Thoracic aorta (tissue), 2 donors: ENCODE results near the gene STK32B. TPM values are rescaled to one million over a fixed set of nuclear protein-coding genes. Genes with fewer than 3 reads are reported as not detected.
"Not testable (repeated sequence)": the region's sequence is repeated elsewhere in the genome, so short reads cannot be mapped to it uniquely, and the experiment has no call there.

Source experiments
- ATAC-seq: fragments of 150-250 bp; one replicate; pipeline ENCODE4 v1.8.0; 2017; ENCODE audit warnings: low read depth; ENCODE audit not compliant: insufficient number of reproducible peaks, low FRiP score
- DNase-seq: peaks from one replicate; pipeline ENCODE4 v3.0.0-alpha.2; 2020; ENCODE audit warnings: low spot score
- H3K27ac ChIP-seq, 2 donors: fragments of 200-600 bp; sonication (generic); 1 replicate in 1 of 2; 2 replicates in 1 of 2; pipeline ENCODE4 v1.5.1; 2016; ENCODE audit warnings: mild to moderate bottlenecking in 2 of 2, moderate library complexity in 2 of 2
- H3K27me3 ChIP-seq: fragments of 200-600 bp; sonication (generic); replicated peaks from 2 replicates; pipeline ENCODE4 v1.6.0; 2016; ENCODE audit warnings: mild to moderate bottlenecking; ENCODE audit not compliant: insufficient read depth
- H3K36me3 ChIP-seq: fragments of 200-600 bp; sonication (generic); one replicate; pipeline ENCODE4 v1.5.1; 2016
- H3K4me1 ChIP-seq, 2 donors: fragments of 200-600 bp; sonication (generic); 1 replicate in 1 of 2; 2 replicates in 1 of 2; pipeline versions ENCODE4 v1.5.1 to v1.6.0; 2016; ENCODE audit warnings: low read depth in 2 of 2, mild to moderate bottlenecking in 1 of 2; ENCODE audit not compliant: control insufficient read depth in 1 of 2
- H3K4me3 ChIP-seq: fragments of 200-600 bp; sonication (generic); 2 replicates; pipeline ENCODE4 v1.5.1; 2016; ENCODE audit warnings: mild to moderate bottlenecking
- H3K9me3 ChIP-seq: fragments of 200-600 bp; sonication (generic); 2 replicates; pipeline ENCODE4 v1.5.1; 2016
- CTCF ChIP-seq: fragments of 200-600 bp; sonication (generic); IDR thresholded peaks from one replicate; pipeline ENCODE4 v1.5.1; 2019; ENCODE audit warnings: antibody characterized with exemption
- total RNA-seq, 2 donors: library from RNA; depleted of rRNA; stranded (reverse); fragments of >200 nt; gene quantifications; one replicate each; pipeline versions ENCODE4 v1.1.0 to v1.2.3, GENCODE V29; 2016

The STK32B gene
- total RNA-seq, 2 donors from 2014 or later, result 4.5 to 7.0 TPM

- Histone ChIP-seq H3K9me3 (peaks cover 4% of the 10 kb centered on the region), H3K36me3 (no peaks in the 10 kb centered on the region), H3K27me3 (no peaks in the 10 kb centered on the region), H3K27ac (no peak overlapping the region), H3K4me3 (no peak overlapping the region), H3K4me1 (no peaks in the 10 kb centered on the region)
- ATAC-seq, result no peak
- no peak for TF ChIP-seq CTCF
- DNase-seq, result no peak
Measured at GRCh38 chr4:5222951-5223350, 171.7 kb downstream of the STK32B start.

- Histone ChIP-seq H3K27me3 (no peaks in the 10 kb centered on the region), H3K27ac (no peak overlapping the region), H3K4me3 (no peak overlapping the region), H3K9me3 (peaks cover 4% of the 10 kb centered on the region), H3K4me1 (no peaks in the 10 kb centered on the region), H3K36me3 (no peaks in the 10 kb centered on the region)
- no peak for ATAC-seq
- DNase-seq, result no peak
- TF ChIP-seq CTCF, result no peak
Measured at GRCh38 chr4:5224340-5224739, 173.1 kb downstream of the STK32B start.

- no peak for ATAC-seq
- no peaks in the 10 kb centered on the region for H3K9me3 ChIP-seq
- no peak for DNase-seq
- H3K4me3 ChIP-seq, result no peak overlapping the region
- no peaks in the 10 kb centered on the region for H3K27me3 ChIP-seq
- H3K4me1 ChIP-seq, result no peaks in the 10 kb centered on the region
- H3K36me3 ChIP-seq, result no peaks in the 10 kb centered on the region
- no peak overlapping the region for H3K27ac ChIP-seq
- no peak for TF ChIP-seq CTCF
Measured at GRCh38 chr4:5232549-5232948, 181.3 kb downstream of the STK32B start.

- Histone ChIP-seq H3K27ac (no peak overlapping the region), H3K4me1 (no peaks in the 10 kb centered on the region), H3K4me3 (no peak overlapping the region), H3K36me3 (no peaks in the 10 kb centered on the region), H3K27me3 (no peaks in the 10 kb centered on the region), H3K9me3 (no peaks in the 10 kb centered on the region)
- no peak for TF ChIP-seq CTCF
- DNase-seq (no peak), ATAC-seq (no peak)
Measured at GRCh38 chr4:5237086-5237660, 185.9 kb downstream of the STK32B start.

- H3K27me3 ChIP-seq, result no peaks in the 10 kb centered on the region
- no peak for TF ChIP-seq CTCF
- no peaks in the 10 kb centered on the region for H3K36me3 ChIP-seq
- no peaks in the 10 kb centered on the region for H3K9me3 ChIP-seq
- no peaks in the 10 kb centered on the region for H3K4me1 ChIP-seq
- H3K4me3 ChIP-seq, result no peak overlapping the region
- no peak for DNase-seq
- no peak overlapping the region for H3K27ac ChIP-seq
- no peak for ATAC-seq
Measured at GRCh38 chr4:5238173-5238572, 186.9 kb downstream of the STK32B start.

GRCh38 chr4:5247061-5247460, 195.8 kb downstream of the STK32B start:
- not testable (repeated sequence) for H3K27ac ChIP-seq, ATAC-seq, H3K9me3 ChIP-seq, H3K36me3 ChIP-seq, H3K4me3 ChIP-seq, H3K27me3 ChIP-seq, H3K4me1 ChIP-seq, DNase-seq
